IMR-90 (cell line): Measurements from ENCODE around the gene ITGB2. TPM values are rescaled to one million over a fixed set of nuclear protein-coding genes. Genes with fewer than 3 reads are reported as not detected.

Experiments
- RAD21 ChIP-seq: IDR thresholded peaks from 2 replicates; pipeline ENCODE4 v1.6.1; 2012; ENCODE audit warnings: low read length, improper control_type of control experiment
- polyA plus RNA-seq, 3 experiments: library from polyadenylated mRNA; depleted of rRNA; stranded (reverse); fragments of >200 nt; gene quantifications; 2 replicates each; pipeline ENCODE4 v1.2.3, GENCODE V29; 2012; ENCODE audit warnings: low replicate concordance in 1 of 3
- total RNA-seq: library from RNA; depleted of rRNA; stranded (reverse); fragments of >200 nt; gene quantifications from 2 replicates; pipeline ENCODE4 v1.2.3, GENCODE V29; 2012
- TF ChIP-seq, protein P1 (sequence below): fragments of 150-350 bp; IDR thresholded peaks from 2 replicates; pipeline ENCODE4 v1.6.1; 2017; ENCODE audit warnings: mild to moderate bottlenecking, antibody characterized with exemption, low read length, low read depth
- TF ChIP-seq, protein P2 (sequence below): fragments of 150-350 bp; IDR thresholded peaks from 2 replicates; pipeline ENCODE4 v1.6.1; 2016; ENCODE audit warnings: low read depth, mild to moderate bottlenecking, low read length, moderate library complexity, borderline replicate concordance

The ITGB2 gene
- total and polyA plus RNA-seq, 2 of the 4 experiments (the other 2 are of a cell fraction) = 0.14 TPM; not detected in 1

DNA sequence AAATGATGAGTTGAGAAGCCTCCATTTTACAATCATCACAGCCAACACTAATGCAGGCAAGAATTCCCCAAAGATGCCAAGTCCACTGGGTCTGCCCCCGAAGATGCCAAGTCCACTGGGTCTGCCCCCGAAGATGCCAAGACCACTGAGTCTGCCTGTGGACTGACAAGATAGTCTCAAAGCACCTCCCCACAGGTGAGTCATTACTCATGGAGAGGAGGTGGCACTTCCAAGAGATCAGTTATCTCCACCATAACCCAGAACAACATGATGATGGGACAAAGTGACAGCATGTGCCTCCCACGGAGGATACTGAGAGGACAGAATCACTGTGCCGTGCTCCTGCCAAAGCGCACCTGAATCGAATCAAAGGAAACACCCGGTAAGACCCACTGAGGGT is 52.0 kb downstream of the ITGB2 start (continued):
- TF ChIP-seq, protein P1, sequence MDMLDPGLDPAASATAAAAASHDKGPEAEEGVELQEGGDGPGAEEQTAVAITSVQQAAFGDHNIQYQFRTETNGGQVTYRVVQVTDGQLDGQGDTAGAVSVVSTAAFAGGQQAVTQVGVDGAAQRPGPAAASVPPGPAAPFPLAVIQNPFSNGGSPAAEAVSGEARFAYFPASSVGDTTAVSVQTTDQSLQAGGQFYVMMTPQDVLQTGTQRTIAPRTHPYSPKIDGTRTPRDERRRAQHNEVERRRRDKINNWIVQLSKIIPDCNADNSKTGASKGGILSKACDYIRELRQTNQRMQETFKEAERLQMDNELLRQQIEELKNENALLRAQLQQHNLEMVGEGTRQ = no peak
- TF ChIP-seq, protein P2, sequence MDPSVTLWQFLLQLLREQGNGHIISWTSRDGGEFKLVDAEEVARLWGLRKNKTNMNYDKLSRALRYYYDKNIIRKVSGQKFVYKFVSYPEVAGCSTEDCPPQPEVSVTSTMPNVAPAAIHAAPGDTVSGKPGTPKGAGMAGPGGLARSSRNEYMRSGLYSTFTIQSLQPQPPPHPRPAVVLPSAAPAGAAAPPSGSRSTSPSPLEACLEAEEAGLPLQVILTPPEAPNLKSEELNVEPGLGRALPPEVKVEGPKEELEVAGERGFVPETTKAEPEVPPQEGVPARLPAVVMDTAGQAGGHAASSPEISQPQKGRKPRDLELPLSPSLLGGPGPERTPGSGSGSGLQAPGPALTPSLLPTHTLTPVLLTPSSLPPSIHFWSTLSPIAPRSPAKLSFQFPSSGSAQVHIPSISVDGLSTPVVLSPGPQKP = no peak
- TF ChIP-seq RAD21 = no peak
